C1 segment of cervical spinal cord (tissue), 14 donors: Measurements from ENCODE around the gene CMSS1.
A peak's percentile ranks its signal among the peaks of the same experiment; 100 is the strongest.
"Not testable (repeated sequence)": the region's sequence is repeated elsewhere in the genome, so short reads cannot be mapped to it uniquely, and the experiment has no call there.

Experiments used
- DNase-seq, 14 donors: peaks; one replicate each; lab custom pipeline; 2025; lab: John Stamatoyannopoulos, UW

The CMSS1 gene

DNA sequence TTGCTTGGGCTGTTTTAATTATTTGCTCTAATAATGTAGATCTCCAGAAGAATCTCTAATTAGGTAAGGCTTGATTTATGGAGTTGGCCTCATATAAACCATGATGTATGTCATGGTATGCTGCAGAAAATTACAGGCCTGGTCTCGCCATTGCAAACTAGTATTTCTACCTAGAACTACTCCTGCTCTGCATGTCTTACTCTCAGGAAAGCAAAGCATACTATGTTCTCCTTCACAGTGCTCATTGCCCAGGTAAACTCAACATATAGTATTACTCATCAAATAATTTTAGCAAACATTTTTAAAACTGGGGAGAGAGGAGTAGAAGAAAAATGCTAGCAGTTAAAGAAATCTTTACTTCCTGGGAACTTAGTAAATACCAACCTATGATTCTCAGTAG is 205.9 kb downstream of the CMSS1 start:
- DNase-seq: no peak

DNA sequence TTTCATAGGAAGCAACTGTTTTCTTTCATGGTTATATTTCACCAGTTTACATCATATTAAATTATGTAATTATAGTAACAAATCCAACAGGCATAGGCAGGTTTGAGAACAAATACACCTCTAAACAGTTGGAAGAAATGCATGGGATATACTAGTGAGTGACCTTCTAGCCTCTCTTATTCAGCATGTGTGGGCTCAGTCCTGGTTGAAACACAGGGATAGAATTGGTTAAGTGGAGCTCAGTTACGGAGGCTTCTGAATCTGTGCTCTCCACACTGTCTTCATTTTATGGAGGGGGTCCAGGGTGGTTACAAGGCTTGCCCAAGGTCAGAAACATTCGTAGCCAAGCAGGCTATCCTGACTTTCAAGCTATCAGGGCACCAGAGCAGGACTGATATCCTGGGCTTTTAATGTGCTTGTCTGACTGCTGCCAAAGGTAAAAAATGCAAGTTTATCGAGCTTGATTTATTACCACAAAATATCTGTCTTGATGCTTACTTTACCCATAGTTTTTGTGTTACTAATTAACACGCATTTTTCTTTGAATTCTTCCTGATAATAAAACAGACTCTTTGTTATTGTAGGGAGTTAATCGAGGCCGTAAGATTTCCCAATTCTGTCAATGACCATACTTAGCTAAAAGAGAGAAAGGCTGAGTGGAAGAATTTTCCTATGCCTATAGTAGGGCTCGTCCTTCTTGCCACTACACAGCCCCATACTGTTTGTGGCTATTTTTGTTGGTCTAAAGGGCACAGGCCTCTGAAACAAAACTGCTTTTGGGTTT is 207.1 kb downstream of the CMSS1 start:
- DNase-seq: no peak

DNA sequence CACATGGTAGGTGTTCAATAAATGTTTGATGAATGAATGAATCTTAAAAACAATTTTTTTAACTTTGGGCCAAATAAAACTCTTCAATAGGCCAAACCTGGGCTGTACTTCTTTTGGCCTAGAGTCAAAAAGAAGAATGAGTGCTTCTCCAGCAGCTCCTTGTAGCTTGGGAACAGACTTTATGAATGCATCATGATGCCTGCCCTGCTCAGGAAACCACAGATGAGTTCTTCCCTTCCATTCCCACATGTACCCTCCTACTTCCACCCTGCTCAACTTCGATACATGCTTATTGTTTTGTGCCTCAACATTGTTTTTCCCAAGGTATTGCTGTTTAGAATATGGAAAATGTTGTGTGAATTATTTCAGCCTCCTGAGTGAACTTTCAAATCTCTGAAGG is 209.7 kb downstream of the CMSS1 start:
- DNase-seq: no peak

DNA sequence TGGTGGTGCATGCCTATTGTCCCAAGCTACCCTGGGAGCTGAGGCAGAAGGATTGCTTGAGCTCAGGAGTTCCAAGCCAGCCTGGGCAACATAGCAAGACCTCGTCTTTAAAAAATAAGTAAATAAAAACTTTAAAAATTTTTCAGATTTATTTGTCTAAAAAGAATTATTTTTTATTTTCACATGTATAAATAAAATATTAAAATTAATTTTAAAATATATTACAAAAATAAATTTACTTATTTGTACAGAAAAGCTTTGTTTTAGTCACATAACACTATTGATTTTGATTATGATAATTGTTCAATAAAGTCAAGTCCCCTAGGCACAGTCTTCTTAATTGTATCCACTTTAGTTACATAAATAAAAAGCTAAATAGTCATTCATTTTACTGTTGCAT is 211.4 kb downstream of the CMSS1 start:
- no peak for DNase-seq

DNA sequence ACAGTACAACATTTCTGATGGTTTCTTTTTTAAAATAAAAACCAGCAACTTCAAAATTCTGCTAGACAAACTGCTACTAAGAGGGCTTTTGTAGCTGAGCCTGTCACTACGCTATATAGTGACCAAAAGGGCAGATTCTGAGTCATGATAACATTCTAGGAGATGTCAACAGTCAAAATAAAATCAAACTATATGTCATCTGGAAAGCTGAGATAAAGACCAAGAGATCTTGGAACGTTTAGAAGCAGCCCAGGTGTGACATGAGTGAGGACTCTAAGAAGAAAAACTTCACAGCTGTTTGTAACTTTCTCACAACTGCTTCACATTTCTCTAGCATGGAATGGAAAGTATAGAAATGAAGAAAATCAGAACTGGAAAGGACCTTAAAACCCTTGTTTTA is 212.0 kb downstream of the CMSS1 start:
- DNase-seq: no peak

DNA sequence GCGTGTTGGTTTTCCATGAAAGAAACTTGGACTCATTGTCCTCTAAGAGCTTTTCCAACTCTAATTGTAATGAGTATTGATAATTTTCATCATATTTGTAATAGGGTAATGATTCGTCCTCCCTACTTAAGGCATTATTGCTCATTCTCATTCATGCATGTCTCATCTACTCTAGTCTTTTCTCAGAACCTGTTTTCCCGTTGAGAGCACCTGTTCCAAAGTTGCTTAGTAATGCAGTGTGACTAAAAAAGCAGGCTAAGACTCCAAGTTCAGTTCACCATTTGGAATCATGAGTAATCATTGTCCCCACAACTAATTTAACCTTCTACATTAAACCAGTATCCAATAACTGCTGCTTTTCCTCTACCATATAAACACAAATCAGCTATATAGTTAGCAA is 212.7 kb downstream of the CMSS1 start:
- no peak for DNase-seq

DNA sequence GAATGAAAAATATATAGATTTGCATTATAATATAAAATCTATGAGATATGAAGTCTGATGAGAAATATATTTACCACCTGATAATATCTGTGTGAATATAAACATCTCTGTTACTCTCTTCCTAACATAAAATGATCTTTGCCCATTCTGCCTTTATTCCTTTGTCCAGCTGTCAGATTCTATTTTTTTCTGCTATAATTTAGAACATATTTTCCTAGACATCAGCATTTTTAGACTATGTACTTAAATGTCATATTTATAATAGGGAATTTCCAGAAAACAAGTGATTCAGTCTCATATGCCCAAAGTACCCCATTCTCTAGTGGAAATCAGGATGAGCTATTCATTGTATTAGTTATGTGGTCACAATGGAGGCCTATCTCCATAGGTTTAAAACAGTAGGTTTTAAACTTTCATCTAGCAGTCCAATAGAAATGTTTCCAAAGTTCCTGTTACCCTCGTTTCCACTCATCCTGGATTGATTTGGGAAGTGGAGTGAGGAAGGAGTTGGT is 213.3 kb downstream of the CMSS1 start:
- DNase-seq: no peak

DNA sequence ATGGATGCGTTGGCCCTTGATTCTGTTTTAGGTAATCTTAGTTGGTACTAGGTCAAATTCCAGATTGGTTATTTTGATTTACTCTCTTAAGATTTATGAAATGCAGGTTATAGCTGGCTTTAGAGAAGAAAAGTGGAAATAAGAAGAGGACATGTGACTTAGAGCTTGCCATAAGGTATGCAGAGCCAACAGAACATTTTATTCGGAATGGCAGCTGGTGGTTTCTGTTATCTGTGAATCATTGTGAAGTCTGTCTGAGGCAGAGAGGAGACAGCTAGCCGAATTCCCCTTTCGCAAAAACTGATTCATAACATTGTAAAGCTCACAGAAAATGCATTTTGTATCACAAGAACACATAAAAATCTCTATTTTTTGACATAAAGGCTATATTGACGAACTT is 214.6 kb downstream of the CMSS1 start:
- DNase-seq: peak in 1 of 14 donors; percentile 5

DNA sequence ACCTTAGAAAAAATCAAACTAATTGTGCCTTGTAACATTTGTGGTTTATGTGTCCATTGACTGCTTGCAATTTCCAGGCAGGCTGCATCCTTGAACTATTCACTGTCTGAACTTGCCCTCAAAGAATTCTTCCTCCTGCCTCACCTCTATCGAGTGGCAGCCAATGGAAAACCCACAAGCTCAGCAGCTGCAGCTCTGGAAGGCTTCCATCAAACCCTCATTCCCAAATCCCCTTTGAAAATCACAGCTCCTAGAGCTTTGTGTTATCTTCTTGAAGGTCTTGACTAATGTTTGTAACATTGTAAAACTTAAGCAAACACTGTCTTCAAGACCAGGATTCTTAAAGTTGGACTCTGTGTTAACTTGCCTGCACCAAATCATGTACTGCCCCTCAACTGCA is 215.5 kb downstream of the CMSS1 start:
- no peak for DNase-seq

DNA sequence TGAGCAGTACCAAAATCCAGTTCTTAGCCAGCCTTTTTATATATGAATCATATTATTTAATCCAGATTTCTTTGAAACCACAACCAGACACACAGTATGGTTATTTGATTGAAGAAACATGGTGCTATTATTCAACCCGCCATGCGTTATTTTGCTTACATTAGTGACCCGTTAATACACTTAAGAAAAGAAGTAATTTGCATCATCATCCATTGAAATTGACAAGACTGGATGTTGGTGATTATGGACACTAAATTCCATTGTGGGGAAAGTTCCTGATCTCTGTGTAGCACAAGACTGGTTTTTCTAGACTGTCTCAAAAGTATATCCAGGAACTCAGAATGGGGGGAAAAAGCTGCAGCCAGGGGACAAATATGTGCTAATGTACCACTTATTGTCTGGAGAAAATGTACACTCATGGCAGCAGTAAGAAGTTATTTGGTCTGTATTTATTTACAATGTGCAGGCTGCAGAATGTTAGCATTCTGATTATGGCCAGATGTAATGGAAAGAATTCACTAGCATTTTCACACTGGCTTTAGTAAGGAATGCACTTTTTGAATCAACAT is 216.3 kb downstream of the CMSS1 start:
- DNase-seq: no peak

DNA sequence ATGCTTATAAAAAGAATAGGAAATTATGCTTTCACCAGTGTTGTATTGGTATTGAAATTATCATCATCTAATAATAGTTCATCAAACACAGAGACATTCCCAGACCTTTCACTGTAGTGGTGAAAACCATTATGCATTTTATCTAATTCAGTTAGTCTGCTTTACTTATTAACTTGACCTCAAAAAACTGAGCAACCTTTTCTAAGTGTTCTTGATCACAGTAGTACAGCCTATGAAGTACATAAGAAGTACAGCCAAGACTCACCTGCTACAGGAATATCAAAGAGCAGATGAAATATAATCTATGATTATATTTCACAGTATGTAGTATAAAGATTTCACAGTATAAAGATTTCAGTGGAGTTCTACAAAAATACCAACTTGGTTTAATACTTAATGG is 221.4 kb downstream of the CMSS1 start:
- no peak for DNase-seq

DNA sequence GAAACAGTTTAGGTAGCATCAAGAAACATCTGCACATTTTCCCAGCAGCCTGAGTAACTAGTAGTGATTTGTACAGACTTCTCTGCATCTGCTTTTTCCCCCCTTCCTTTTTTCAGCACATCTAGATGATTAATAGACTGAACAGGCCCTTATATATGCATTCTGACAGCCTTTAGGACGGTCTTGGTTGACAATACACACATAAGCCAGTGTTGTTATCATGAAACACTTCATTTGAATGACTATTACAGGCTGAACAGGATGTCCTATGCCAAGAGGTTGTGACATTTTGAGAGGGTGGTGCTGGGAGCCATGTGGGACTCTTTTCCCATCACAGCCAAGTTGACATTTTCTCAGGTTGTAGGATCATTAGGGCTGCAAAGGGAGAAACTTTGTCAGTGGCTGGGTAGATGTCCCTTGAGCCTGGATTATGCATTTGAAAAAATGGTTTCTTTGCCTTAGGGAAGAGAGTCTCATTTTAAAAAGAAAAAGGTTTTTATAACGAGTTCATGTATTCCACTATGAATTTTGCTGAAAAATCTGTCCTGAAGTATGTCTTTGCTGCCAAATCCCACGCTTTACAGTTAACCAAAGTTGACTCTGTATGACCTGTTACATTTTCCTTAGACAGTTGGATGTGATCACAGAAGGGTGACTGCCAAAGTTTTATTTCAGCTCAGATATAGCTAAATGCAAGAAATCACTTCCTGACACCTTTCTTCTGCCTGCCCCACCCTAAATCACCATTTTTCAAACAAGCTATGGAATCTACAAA is 223.0 kb downstream of the CMSS1 start:
- DNase-seq: no peak

DNA sequence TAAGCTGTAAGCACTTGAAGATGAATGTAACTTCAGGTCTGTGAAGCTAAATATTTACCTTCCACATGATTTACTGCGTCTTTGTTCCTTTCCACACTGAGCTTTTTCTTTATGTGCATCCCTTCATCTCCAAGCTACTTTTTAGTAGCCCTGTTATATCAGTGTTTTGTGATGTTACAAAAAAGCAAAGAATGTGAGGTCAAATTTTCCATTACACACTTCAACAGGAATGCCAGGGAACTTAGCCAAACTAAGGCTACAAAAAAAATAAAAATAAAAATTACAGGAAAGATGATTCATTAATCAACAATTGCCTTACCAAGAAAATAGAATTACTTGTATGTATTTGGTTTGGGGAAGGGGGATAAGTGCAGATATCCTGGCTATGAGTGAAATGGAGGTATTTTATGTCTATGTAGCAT is 223.7 kb downstream of the CMSS1 start:
- DNase-seq: no peak

DNA sequence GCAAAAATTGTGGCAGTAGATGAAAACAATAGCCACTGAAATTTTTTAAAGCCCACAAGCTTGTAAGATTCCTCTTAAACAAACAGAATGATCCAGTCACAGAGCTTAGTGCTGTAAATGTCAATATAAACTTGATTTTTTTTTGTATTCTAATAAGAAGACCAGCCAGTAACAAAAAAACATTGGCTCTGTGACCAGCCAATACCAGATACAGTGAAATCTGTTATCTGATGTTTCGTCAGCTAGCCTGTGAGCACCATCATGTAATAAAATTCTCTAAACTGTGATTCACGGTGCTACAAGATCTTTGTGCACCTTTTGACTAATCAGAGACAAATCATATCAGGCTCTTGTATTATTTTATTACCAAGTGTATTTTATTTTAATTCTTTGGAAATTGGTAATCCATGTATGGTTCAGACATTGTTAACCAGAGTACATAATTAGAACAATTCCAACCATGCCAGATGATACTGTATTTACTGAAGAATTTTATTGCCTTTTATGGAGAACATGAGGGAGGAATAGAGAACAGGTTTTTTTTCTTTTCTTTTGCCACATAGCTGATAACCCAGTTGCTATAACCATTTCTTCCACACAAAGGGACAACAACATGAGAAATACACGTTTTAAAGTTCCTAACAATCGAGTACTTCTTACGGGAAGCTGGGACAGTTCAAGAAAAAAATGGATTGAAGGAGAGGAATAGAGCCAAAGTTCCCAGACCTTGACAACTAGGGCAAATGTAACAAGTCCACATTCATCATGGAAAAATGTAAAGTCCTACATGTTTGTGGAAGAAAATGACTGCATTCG is 224.7 kb downstream of the CMSS1 start:
- no peak for DNase-seq

DNA sequence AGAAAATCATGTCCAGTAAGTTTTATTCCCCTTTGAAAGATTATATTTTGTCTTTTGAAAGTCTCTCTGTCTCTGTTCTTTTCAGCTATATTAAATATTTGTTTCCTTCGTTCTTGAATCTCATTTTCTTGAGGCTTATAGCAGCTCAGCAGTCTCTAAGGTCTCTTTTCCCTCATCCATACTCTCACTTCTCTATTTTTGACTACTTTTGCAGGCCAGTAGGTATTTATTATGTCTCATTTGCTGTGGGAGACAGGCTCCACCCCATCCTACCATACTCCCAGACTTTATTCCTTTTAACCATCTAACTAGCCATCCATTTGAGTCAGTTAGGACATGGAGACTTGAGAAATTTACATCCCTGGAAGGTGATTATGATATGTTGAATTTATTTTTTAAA is 225.6 kb downstream of the CMSS1 start:
- DNase-seq: no peak

DNA sequence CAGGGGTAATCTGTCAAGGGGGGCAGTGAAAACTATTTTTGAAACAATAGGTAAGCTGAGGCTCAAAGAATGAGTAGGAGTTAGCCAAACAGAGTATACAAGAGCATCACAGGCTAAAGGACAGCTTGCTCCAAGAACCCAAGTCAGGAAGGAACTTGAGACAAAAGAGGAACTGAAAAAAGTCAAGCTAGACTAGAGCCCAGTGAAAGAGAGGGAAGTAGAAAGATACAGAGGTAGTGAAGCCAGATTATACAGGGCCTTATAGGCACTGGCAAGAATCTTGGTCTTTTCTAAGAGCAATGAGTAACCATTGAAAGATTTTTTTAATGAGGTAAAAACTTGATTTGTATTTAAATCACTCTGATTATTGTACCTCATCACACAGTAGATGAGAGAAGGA is 226.7 kb downstream of the CMSS1 start:
- no peak for DNase-seq

DNA sequence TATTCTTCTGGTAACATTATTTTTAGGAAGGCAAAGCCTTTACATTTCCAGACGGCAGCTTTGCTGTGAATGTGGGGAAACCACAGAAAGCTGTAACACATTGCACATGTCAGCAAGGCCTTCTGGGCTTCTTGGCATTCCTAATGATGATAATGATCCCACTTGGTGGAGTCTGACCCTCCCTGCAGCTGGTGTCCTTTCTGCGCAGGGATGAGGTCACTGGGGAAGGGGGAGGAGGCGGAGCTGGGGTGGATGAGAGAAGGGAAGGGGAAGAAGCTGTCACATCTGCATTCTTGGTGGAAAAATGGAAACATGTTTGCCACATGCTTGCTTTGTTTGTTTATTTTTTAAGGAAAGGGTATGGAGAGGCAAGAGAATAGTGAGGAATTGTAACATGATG is 228.0 kb downstream of the CMSS1 start:
- DNase-seq: peak in 6 of 14 donors; percentile 4 to 22 (median 9)

DNA sequence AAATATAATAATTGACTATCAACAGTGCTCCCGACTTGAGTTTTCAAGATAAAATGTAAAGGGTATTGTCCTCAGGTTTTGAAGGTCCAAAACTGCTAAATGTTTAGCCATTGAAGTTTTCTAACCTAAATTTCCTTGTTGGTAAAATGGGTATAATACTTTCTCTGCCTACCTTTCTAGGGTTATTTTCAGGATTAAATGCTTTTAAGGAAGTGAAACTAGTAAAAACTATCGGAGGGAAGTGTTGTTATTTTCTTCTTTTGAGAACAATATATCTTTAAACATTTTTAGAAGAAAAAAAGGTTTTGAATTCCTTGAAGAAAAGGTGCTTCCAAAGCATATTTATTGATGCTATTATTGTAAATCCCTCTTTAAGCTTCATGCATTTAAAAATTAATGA is 229.3 kb downstream of the CMSS1 start:
- DNase-seq: no peak

DNA sequence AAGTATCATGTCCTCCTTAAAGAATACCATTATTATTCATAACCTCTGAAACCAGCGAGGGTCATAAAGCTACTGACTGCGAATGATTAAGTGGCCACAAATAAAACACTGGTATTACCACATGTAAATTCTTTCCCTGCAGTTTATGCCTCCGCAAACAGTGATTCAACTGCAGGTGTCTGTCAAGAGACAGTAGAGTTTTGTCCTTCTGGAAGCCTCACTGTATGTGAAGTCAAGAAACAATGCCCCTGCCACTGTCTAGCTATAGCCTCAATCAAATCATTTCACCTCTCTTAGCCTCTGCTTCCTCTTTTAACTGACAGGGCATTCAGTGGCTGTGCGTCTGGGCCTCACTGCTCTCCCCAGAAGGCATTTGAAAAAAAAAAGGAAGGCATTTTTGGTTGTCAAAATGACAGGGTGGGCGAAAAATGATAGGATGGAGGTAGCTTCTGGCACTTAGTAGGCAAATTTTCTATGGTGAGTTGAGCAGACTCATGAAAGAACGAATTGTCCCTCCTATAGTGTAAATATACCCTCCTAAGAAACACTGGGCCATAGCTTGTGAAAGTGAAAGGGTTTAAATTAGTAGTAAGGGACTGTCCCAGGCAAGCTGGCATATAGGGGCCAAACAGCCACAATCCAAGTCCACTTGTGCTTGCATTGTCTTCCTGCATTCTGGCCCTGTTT is 229.9 kb downstream of the CMSS1 start:
- DNase-seq: peak in 4 of 14 donors; percentile 1 to 23 (median 12)

DNA sequence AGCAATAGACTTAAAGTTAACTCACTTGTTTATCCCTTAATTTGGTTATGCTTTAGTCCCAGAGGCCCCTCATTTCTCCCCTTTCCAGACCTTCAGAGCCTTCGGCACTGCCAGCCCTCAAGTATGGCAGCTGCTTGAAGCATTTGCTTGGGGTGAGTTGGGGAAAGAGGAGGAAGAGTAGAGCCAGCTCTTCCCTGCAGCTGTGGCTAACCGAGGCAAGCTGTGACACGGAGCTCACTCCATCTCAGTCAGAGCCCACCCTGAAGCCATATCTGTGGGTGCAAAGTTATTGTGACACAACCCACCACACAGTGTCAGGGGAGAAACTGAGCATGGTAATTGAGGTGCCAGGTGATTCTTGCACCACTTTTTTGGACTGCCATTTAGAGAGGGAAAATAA is 230.6 kb downstream of the CMSS1 start:
- DNase-seq: no peak

DNA sequence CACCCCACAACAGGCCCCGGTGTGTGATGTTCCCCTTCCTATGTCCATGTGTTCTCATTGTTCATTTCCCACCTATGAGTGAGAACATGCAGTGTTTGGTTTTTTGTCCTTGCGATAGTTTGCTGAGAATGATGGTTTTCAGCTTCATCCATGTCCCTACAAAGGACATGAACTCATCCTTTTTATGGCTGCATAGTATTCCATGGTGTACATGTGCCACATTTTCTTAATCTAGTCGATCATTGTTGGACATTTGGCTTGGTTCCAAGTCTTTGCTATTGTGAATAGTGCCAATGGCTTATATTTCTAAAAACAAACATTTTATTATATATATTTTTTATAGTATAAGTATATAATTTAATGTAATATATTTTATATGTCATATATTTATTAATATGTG is 233.9 kb downstream of the CMSS1 start:
- DNase-seq: not testable (repeated sequence)
